Fibroblast of skin of scalp (primary cell): ENCODE results near the gene KMT5B.

ENCODE experiments used
- DNase-seq: peaks from one replicate; pipeline ENCODE4 v3.0.0-alpha.2; 2013

The KMT5B gene

DNA sequence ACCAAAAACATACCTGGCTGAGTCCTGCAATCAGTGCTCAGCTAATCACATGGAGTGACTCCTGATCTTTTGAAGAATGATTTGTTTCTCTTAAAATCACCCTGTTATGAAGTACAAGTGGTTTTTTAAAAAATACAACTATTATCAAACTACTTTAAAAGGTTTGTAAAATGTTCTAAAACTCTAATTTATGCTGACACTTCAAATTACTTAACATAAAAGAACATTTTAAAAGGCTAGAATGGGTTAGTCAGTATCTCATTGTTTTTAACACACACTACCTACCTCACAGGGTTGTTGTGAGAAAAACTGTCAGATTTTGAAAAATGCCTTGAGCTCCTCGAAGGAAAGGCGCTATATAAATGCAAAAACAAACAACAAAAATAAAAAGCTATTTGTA, 33.2 kb downstream of the KMT5B start:
- DNase-seq: no peak

DNA sequence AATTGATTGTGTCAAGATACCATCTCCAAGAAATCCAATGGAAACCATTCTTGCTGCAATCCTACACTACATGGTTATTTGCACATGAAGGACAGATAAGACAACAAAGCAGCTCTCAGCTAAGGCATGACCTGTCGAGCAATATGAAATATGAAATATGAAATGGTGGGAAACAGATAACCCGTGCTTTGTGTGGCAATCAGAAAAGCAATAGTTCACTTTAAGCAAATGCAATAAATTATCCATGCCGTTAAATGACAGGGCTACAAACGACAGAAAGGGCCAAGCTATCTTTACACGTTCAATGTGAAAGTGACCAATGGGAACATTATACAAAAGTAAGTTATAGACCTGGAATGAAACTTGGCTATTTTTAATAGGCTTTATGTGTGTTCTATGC, 35.2 kb downstream of the KMT5B start:
- no peak for DNase-seq

DNA sequence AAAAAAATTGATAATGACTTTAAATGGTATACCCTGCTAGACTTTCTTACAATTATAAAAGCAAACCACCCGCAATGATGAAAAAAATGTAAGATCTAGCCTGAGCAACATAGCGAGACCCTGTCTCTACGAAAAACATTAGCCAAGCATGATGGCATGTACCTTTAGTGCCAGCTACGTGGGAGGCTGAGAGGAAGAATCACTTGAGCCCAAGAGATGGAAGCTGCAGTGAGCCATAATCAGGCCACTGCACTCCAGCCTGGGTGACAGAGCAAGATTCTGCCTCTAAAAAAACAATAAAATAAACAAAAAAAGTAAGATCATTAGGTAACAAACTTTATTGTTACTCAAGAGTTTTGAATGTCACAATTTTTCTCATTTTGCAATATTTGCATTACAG, 39.2 kb downstream of the KMT5B start:
- no peak for DNase-seq

DNA sequence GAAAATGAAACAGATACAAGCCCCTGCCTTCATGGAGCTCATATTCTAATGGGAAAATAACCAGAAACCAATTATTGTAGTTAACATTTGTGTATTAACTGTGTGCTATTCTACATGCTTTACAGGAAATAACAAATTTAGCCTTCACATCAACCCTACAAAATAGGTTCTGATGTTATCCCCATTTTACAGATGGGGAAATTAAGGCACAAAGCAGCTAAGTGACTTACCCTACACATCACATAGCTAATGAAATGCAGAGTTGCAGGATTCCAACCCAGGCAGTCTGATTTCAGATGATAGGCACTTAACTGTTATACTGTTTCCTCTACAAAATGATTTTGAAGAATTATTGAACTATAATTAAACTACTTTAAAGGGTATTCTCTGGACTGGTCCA, 43.7 kb downstream of the KMT5B start:
- DNase-seq: no peak

DNA sequence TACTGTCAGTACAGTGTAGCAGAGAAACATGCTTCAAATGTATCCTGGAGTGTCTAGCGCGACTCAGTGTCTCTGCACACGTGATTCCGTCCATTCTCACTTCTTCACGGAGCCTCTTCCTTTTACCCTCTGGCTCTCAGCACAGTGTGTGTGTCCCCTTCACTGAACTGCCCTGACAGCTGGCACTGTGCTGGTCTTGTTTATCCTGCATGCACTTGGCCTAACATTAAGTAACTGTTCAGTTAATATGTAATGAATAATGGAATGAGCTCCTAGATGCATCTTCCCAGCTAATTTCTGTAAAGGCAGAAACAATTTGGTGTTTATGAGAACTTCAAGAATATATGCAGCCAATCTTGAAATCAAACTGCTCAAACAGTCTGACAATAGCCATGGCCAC, 44.4 kb downstream of the KMT5B start:
- no peak for DNase-seq

DNA sequence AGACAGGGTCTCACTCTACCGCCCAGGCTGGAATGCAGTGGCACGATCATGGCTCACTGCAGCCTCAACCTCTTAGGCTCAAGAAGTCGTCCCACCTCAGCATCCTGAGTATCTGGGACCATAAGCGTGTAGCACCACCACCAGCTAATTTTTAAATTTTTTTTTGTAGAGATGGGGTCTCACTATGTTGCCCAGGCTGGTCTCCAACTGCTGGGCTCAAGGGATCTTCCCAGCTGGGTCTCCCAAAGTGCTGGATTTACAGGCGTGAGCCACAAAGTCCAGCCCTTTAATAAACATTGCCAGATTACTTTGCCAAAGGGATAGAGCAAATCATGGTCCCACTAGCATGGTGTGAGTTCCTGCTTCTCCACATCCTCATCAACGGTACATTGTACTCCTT, 45.6 kb downstream of the KMT5B start:
- no peak for DNase-seq

DNA sequence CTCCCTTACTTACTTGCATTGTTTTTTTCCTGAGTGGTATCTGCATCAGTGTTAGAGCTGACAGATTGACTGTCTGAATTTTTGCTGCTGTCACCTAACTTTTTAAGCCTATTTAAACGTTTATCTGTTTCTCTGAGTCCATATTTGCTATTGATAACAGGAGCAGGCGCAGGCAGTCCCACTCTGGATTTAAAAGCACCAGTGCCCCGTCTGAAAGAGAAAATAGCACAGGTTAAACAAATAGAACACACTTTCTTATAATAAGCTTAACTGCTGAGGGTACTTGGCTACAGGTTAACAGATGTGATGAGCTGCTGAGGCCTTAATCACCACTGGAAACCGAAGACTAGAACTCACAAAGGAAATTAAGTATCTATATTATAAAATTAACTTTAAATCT, 46.1 kb downstream of the KMT5B start:
- no peak for DNase-seq

DNA sequence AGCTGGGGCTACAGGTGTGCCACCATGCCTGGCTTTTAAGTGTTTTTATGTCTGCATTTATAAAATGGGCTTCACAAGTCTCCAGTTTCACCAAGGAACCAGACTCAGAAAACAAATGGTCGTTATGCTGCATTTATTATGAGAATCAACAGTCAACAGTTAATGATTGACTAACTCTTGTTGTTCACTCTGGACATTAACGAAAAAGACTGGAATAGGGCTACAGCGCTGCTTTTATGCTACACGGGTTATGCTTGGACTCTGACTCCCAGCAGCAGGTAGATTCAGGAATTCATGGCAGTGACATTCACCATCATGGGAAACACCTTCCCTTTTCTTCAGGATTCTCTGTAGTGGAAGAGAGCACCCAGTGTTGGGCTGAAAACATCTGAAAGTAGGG, 47.5 kb downstream of the KMT5B start:
- no peak for DNase-seq

DNA sequence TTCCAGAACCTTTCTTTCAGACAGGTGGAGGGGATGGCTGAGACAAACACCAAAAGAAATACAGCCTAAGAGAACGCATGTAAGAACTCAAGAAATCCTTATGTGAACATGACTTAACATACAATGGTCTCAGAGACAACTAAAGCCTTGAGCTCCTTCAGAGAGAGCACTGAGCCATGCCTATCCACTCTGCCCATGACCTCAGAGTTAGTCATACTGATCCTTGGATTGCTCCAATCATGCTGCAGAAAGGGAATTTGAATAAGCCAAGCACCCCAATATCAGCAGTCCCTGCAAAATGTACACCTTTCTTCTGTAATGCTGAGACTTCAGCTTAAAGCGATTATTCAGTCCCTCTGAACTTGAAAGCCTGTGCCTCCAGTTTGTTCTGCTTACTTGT, 48.7 kb downstream of the KMT5B start:
- DNase-seq: no peak

DNA sequence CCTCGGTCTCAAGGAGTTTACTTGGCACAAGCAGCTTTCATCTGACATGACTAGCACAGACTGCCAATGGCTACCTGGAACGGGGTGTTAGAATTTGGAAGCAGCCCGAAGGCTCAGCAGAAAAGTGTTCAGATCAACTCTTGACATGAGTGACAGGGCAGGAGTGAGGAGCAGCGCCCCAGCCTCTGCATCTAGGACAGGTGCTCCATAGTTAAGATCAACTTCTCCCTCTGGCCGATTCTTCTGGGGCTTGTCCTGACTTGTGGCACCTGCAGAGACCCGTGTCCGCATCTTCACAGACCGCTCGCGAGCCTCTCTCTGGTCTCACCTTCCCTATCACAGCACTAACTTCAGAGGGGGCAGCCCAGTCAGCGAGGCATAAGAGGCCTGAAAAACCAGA, 49.4 kb downstream of the KMT5B start:
- no peak for DNase-seq

DNA sequence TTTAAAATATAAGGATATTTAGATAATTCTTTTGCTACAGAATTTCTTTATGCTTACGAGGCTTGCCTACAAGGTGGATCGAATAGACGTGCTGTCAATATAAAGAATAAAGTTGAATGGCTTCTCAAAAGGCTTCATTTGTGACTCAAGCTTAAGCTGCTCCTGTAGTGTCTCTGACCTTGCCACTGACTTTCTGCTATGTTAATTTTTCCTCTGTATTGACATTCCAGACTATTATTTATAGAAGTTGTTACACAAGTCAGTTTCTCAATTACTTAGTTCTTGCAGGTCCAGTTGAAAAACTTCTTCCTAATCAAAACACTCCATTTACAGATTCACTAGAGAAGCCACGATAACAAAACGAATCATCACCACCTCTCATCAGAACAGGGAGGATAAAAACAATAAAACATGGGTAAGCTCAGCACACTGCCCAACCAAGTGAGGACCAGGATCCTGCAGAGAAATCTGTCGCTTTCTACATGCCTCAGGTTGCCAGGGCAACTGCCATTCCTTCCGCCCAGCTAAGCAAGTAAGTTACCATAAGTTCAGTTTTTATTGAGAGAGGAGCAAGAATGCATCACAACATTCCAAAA, 52.9 kb downstream of the KMT5B start:
- DNase-seq: peak; percentile 21

DNA sequence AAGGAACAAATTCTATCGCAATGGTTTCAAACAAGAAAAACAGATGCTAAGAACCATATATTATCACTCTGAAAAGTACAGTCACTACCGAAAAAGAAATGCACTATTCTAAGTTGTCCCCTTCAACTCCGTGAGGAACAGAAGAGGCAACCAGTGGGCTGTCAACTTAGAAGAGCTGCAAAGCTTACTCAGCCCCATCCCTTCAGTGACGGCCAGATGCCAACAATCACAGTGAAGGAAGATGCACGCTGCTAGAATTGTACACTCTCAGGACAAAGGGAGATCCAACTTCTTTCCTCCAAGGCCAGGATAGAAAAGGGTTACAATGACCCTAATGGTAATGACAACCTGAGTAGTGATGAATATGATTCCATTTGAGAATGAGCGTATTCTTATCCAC, 53.4 kb downstream of the KMT5B start:
- no peak for DNase-seq

DNA sequence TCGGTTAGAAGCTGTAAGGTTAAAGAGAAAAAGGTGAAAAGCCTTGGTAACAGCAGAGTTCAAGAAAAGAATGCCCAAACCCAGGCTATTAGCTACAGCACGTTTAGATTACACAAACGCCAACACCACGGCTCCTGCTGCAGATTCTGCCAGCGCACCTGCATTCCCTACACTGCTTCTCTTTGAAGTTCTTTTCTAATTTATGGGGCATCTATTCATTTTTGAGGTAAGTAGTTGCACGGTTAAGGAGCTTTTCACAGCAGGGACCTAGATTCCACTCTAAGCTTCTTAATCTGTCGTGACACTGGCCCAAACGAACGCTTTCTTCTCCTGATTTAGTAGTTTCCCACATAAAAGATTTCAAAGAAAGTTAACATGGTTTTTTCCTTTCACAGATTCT, 53.9 kb downstream of the KMT5B start:
- DNase-seq: no peak

DNA sequence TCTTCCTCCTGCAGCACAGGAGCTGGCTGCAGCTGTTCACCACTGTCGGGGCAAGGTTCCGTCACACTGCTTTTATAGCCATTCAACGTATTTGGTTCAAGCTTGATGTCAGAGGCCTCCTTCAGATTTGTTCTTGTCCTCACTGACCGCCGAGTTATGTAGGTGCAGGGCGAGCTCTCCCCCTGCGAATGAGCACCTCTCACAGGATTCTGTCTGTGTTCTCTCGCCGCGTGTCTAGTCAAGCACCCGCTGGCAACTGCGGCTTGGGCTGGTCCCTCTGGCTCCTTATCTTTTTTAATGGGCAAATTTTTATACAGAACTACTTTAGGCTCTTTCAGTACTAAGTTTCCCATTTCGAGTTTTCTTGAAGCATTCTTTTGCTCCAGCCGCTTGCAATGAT, 54.5 kb downstream of the KMT5B start:
- no peak for DNase-seq

DNA sequence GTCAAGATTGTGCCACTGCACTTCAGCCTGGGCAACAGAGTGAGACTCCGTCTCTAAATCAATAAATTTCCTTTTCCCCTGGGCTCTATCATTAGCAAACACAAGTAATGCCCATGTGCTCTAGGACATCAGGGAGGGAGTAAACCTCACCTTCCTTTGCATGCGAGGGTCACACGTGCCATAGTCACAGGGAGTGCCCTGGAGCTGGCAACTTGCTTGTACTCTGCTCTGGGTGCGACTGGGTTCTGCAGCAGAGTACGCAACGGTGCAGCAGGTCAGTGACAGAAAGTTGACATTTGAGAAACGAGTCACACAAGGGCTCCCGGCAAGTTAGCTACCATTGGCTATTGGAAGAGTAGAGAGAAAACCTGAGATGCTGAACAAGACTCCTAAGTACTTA, 59.4 kb downstream of the KMT5B start:
- DNase-seq: no peak

DNA sequence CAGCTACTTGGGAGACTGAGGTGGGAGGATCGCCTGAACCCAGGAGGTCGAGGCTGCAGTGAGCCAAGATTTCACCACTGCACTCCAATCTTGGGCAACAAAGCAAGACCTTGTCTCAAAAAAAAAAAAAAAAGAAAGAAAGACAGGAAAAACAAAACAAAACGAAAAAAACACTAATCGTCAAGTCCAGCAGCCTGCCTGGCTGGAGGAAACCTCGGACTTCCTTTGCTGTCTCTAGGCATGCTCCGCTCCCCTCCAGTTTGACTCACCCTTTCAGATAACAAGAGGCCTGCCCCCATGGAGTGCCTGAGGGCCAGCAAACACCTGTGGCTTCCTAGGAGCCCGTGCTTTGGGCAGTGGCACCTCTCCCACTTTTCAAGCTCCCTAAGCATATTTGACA, 63.1 kb downstream of the KMT5B start:
- no peak for DNase-seq

DNA sequence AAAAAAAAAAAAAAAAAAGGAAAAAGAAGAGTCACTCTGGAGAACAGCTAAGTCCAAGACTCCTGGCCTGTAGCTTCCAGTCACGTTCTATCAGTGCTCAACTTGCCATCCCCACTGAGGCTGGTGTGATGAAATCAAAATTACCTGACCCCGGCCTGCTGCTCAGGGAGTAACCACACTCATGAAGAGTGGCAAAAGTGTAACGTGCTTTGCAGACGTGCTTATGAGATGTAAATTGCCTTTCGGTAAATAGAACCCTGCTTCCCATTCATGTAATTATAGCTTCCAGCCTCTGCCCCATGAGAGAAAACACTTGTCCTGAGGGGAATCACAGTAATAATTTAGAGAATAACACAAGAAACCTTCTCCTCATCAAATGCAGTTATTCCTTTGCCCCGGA, 63.7 kb downstream of the KMT5B start:
- no peak for DNase-seq

DNA sequence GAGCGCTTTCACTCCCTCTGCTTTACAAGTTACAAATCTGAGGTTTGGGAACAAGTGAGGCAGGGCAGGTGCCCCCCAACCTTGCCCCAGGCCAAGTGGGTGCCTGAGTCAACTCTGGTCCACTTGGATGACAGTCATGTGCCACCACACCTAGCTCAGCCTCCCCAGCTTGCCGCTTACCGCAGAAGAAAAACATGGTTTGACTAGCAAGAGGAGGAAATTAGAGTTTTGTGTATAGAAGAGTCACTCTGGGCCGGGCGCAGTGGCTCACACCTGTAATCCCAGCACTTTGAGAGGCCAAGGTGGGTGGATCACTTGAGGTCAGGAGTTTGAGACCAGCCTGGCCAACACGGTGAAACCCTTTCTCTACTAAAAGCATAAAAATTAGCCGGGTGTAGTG, 64.2 kb downstream of the KMT5B start:
- DNase-seq: no peak

DNA sequence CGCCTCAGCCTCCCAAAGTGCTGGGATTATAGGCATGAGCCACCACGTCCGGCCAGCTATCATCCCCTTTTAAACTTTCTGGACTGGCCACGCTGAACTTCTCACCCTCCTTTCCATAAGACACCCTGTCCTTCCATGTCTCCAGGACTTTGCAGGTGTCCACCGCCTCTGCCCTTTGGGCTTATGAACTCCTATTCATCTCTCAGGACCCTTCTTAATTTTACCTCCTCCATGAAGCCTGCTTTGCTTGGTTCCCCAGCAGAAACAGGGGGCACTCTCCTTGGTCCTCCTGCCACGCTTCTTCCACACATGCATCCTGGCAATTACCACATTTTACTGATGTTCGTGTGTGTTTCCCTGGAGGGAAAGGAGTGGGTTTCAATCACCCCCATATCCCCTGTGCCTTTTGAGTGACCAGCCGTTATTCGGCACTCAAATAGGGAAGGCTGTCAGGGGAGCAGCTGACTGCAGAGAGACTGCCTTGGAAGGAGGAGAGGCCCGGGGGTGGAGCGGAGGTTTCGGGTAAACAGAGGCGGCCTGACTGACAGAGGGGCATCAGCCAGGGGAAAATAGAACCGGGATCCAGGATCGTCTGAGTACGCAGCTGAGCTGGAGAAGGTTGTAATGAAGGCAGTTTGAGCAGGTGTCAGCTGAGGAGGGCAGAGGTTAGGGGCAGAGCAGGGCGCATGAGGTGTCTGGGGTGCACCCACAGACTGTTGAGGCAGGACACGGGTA, 64.9 kb downstream of the KMT5B start:
- DNase-seq: no peak

DNA sequence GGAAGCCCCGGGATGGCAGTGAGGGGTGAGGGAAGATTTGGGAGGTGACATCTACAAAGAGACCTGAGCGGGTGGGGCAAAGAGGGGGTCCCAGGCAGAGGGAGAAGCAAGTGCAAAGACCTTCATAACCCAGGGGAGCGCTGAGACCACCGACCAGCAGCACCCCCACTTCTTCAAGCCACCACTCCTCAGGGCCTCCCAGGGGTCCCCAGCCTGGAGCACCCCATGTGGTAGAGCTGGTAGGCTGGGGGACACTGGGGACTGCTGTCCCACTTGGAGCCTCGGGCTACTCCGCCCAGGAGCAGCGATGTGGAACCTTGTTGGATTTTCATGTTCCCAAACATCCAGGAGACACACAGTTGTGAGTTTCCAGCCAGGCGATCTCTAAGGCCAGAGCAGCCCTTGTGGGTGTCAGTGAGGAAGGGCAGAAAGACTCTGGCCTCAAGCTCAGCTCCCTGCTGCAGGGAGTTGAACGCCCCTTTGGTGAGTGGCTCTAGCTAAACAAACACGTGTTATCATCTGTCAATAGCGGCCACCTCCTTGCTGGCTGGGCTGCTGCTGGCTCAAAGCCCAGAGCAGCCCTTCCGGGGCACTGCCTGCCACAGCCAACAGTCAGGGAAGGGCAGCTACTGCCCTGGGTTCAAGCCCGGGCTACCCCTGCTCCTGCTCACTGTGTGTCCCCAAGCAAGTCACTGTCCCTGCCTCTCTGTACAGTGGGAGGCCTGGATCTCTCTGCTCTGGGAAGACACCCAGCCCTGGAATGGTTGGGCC, 66.2 kb downstream of the KMT5B start:
- DNase-seq: peak; percentile 33

DNA sequence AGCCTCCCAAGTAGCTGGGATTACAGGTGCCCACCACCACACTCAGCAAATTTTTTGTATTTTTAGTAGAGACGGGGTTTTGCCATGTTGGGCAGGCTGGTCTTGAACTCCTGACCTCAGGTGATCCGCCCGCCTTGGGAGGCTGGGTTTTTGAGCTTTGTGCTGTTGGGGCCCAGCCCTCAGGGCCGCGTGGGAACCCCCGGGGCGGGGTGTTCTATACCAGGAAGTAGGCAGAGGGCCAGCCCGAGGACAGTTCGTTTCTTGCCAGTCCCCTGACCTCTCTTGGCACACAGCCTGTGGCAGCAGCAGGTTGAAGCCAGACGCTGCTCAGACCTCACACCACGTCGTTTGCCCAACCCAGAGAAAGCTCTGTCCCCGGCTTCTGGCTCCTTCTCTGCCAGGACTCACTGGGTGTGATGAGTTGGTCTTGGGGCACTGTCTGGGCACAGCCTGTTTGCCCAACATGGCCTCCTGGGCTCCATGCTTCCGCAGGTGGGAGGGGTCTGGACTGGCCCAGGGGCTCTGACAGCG, 67.0 kb downstream of the KMT5B start:
- DNase-seq: no peak

DNA sequence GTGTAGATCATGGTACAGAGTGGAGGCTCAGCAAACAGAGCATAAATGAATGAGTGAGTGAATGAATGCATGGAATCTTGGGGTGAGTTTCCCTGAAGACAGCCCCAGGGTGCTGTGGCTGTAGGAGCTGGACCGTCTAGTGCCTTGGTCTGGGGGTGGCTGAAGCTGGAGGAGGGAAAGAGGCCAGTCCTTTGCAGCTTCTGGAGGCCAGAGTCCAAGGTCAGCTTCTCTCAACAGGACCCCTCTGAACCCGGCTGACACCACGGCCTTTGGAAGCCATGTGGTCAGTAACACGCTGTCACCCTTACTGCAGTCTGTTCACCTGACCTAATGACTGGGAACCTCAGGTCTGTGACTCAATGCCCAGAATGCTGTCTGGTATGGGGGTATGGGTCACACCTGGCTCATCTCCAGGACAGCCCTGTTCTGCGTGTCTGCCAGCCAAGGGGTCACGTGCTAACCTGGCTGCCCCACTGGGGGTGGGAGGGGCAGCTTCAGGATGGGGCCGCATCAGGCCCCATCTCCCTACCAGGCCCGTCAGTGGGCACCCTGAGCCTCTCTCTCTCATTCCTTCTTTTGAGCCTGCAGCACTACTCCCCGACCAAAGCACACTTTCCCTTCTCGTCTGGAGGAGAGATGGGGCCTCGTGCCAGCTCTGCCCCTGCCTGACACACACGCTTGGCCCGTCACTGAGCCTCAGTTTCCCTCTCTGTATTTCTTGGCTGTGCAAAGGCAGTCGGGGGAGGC, 67.8 kb downstream of the KMT5B start:
- no peak for DNase-seq

DNA sequence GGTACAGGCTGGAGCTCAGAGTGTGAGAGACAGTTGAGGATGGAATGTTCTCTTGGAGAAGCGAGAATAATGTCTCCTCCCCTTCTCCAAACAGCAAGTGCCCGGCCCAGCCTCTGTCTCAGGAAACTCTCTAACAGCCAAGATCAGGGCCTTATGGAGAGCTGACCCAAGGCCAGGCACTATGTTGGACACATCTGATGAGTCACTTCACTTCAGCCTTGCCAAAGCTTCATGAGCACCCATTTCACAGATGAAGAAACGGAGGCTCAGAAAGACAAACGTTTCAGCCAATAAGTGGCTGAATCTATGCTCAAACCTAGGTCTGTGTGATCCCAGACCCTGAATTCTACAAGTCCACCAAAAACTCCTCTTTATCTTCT, 69.8 kb downstream of the KMT5B start:
- no peak for DNase-seq
